ENCODE results near the gene DNAJC7. TPM values are rescaled to one million over a fixed set of nuclear protein-coding genes. Genes with fewer than 3 reads are reported as not detected.

Gene DNAJC7
- total and polyA plus RNA-seq, 2 donors from 2014 or later = 88.1 to 141 TPM

- no peak for TF ChIP-seq CTCF (IDR thresholded peaks at IDR 0.05; ENCODE audit: borderline replicate concordance, extremely low read depth, insufficient read depth)
- intact Hi-C loops (cut with DNase I) = no loop called here
- DNase-seq (no peak), FAIRE-seq (no peak)
- no peaks in the 10 kb centered on the region for H3K9me3 ChIP-seq (ENCODE audit: control insufficient read depth in 2 of 3, insufficient read depth in 1 of 3, low read length in 3 of 3)
- H3K27me3 ChIP-seq (ENCODE audit: control insufficient read depth, insufficient read depth, low read length) = no peaks in the 10 kb centered on the region
- peaks cover 13 to 47% (median 27%) of the 10 kb centered on the region in 3 donors for H3K36me3 ChIP-seq (ENCODE audit: control insufficient read depth in 2 of 3, insufficient read depth in 3 of 3, low read length in 3 of 3)
- no peak overlapping the region for H3K4me3 ChIP-seq (ENCODE audit: low read length in 3 of 3)
- H3K9ac ChIP-seq (ENCODE audit: low read length in 3 of 3) = no peak overlapping the region
- no peak overlapping the region for H3K27ac ChIP-seq (ENCODE audit: low read depth in 2 of 2, low read length in 2 of 2)
- H3K4me1 ChIP-seq (ENCODE audit: control insufficient read depth in 2 of 3, insufficient read depth in 2 of 3, low read depth in 1 of 3, low read length in 3 of 3) = peaks cover 0 to 25% (median 5%) of the 10 kb centered on the region in 3 donors
Measured at GRCh38 chr17:42000413-42001133, 16.7 kb downstream of the DNAJC7 start.

GRCh38 chr17:41998497-41998896 lies 18.7 kb downstream of the DNAJC7 start:
- intact Hi-C loops (cut with DNase I) = no loop called here
- TF ChIP-seq CTCF (IDR thresholded peaks at IDR 0.05; ENCODE audit: borderline replicate concordance, extremely low read depth, insufficient read depth) = no peak
- DNase-seq = no peak
- Histone ChIP-seq H3K27ac (ENCODE audit: low read depth in 2 of 2, low read length in 2 of 2) (no peak overlapping the region), H3K4me3 (ENCODE audit: low read length in 3 of 3) (no peak overlapping the region), H3K36me3 (ENCODE audit: control insufficient read depth in 2 of 3, insufficient read depth in 3 of 3, low read length in 3 of 3) (peaks cover 13 to 57% (median 32%) of the 10 kb centered on the region in 3 donors), H3K9me3 (ENCODE audit: control insufficient read depth in 2 of 3, insufficient read depth in 1 of 3, low read length in 3 of 3) (no peaks in the 10 kb centered on the region), H3K27me3 (ENCODE audit: control insufficient read depth, insufficient read depth, low read length) (no peaks in the 10 kb centered on the region), H3K4me1 (ENCODE audit: control insufficient read depth in 2 of 3, insufficient read depth in 2 of 3, low read depth in 1 of 3, low read length in 3 of 3) (peaks cover 0 to 16% (median 5%) of the 10 kb centered on the region in 3 donors), H3K9ac (ENCODE audit: low read length in 3 of 3) (no peak overlapping the region)
- FAIRE-seq = no peak

- peaks cover 9 to 64% (median 34%) of the 10 kb centered on the region in 3 donors for H3K36me3 ChIP-seq (ENCODE audit: control insufficient read depth in 2 of 3, insufficient read depth in 3 of 3, low read length in 3 of 3)
- intact Hi-C loops (cut with DNase I) = no loop called here
- no peaks in the 10 kb centered on the region for H3K27me3 ChIP-seq (ENCODE audit: control insufficient read depth, insufficient read depth, low read length)
- peaks cover 0 to under 1% (median 0%) of the 10 kb centered on the region in 3 donors for H3K4me1 ChIP-seq (ENCODE audit: control insufficient read depth in 2 of 3, insufficient read depth in 2 of 3, low read depth in 1 of 3, low read length in 3 of 3)
- no peaks in the 10 kb centered on the region for H3K9me3 ChIP-seq (ENCODE audit: control insufficient read depth in 2 of 3, insufficient read depth in 1 of 3, low read length in 3 of 3)
- no peak for DNase-seq
- no peak for FAIRE-seq
- no peak overlapping the region for H3K9ac ChIP-seq (ENCODE audit: low read length in 3 of 3)
- no peak for TF ChIP-seq CTCF (IDR thresholded peaks at IDR 0.05; ENCODE audit: borderline replicate concordance, extremely low read depth, insufficient read depth)
- no peak overlapping the region for H3K4me3 ChIP-seq (ENCODE audit: low read length in 3 of 3)
- H3K27ac ChIP-seq (ENCODE audit: low read depth in 2 of 2, low read length in 2 of 2) = no peak overlapping the region
Measured at GRCh38 chr17:41996855-41997164, 20.4 kb downstream of the DNAJC7 start.
